ENCODE measurements around the gene MRPL21. TPM values are rescaled to one million over a fixed set of nuclear protein-coding genes. Genes with fewer than 3 reads are reported as not detected.

MRPL21 gene
- total and polyA plus RNA-seq, 4 donors: 27.0 to 101 (median 58.3) TPM

GRCh38 chr11:68934321-68934645 is 30.7 kb upstream of the MRPL21 start:
- Histone ChIP-seq H3K9ac (ENCODE audit: insufficient read depth in 1 of 2, low read length in 2 of 2) (no peak overlapping the region), H3K27me3 (ENCODE audit: control insufficient read depth in 3 of 3, insufficient read depth in 3 of 3, low read length in 2 of 3) (no peaks in the 10 kb centered on the region), H3K4me1 (ENCODE audit: control insufficient read depth in 5 of 5, insufficient read depth in 5 of 5, low read length in 5 of 5) (no peaks in the 10 kb centered on the region), H3K4me3 (no peak overlapping the region), H3K27ac (ENCODE audit: low read depth in 1 of 2, low read length in 1 of 2) (no peak overlapping the region), H3K9me3 (ENCODE audit: control insufficient read depth in 4 of 4, insufficient read depth in 3 of 4, low read length in 3 of 4) (no peaks in the 10 kb centered on the region), H3K36me3 (ENCODE audit: control insufficient read depth in 4 of 4, insufficient read depth in 4 of 4, low read length in 4 of 4) (peaks cover 22 to 78% (median 27%) of the 10 kb centered on the region in 4 donors)
- no peak for ATAC-seq (ENCODE audit: insufficient read depth, low FRiP score)
- no peak for DNase-seq
- TF ChIP-seq CTCF (IDR thresholded peaks at IDR 0.05; ENCODE audit: control extremely low read depth, extremely low read depth): no peak
- WGBS, 2 donors: 95% methylated on average over 12 of the region's 12 CpGs

- ATAC-seq (ENCODE audit: insufficient read depth, low FRiP score): no peak
- H3K27me3 ChIP-seq (ENCODE audit: control insufficient read depth in 3 of 3, insufficient read depth in 3 of 3, low read length in 2 of 3): no peaks in the 10 kb centered on the region
- H3K36me3 ChIP-seq (ENCODE audit: control insufficient read depth in 4 of 4, insufficient read depth in 4 of 4, low read length in 4 of 4): peaks cover 18 to 78% (median 27%) of the 10 kb centered on the region in 4 donors
- H3K27ac ChIP-seq (ENCODE audit: low read depth in 1 of 2, low read length in 1 of 2): no peak overlapping the region
- H3K9ac ChIP-seq (ENCODE audit: insufficient read depth in 1 of 2, low read length in 2 of 2): no peak overlapping the region
- H3K9me3 ChIP-seq (ENCODE audit: control insufficient read depth in 4 of 4, insufficient read depth in 3 of 4, low read length in 3 of 4): no peaks in the 10 kb centered on the region
- no peak for TF ChIP-seq CTCF (IDR thresholded peaks at IDR 0.05; ENCODE audit: control extremely low read depth, extremely low read depth)
- no peak overlapping the region for H3K4me3 ChIP-seq
- peaks cover 0 to 1% (median 0%) of the 10 kb centered on the region in 5 donors for H3K4me1 ChIP-seq (ENCODE audit: control insufficient read depth in 5 of 5, insufficient read depth in 5 of 5, low read length in 5 of 5)
- DNase-seq: no peak
- 93 to 96% methylated on average over 17 of the region's 17 CpGs for WGBS, 2 donors
These were observed 30.1 kb upstream of the MRPL21 start for GRCh38 chr11:68933605-68934320.

GRCh38 chr11:68932933-68933577 is 29.4 kb upstream of the MRPL21 start:
- 97% methylated on average over 24 of the region's 24 CpGs for WGBS, 2 donors
- DNase-seq (no peak), ATAC-seq (ENCODE audit: insufficient read depth, low FRiP score) (no peak)
- no peak for TF ChIP-seq CTCF (IDR thresholded peaks at IDR 0.05; ENCODE audit: control extremely low read depth, extremely low read depth)
- Histone ChIP-seq H3K36me3 (ENCODE audit: control insufficient read depth in 4 of 4, insufficient read depth in 4 of 4, low read length in 4 of 4) (peaks cover 14 to 73% (median 27%) of the 10 kb centered on the region in 4 donors), H3K4me1 (ENCODE audit: control insufficient read depth in 5 of 5, insufficient read depth in 5 of 5, low read length in 5 of 5) (peaks cover 0 to 8% (median under 1%) of the 10 kb centered on the region in 5 donors), H3K9me3 (ENCODE audit: control insufficient read depth in 4 of 4, insufficient read depth in 3 of 4, low read length in 3 of 4) (no peaks in the 10 kb centered on the region), H3K9ac (ENCODE audit: insufficient read depth in 1 of 2, low read length in 2 of 2) (no peak overlapping the region), H3K27ac (ENCODE audit: low read depth in 1 of 2, low read length in 1 of 2) (no peak overlapping the region), H3K27me3 (ENCODE audit: control insufficient read depth in 3 of 3, insufficient read depth in 3 of 3, low read length in 2 of 3) (no peaks in the 10 kb centered on the region), H3K4me3 (no peak overlapping the region)

Data from lung (tissue), 12 donors.